Vagina (tissue), 2 donors: ENCODE measurements around the gene LPAR5. TPM values are rescaled to one million over a fixed set of nuclear protein-coding genes. Genes with fewer than 3 reads are reported as not detected.

Experiments used
- DNase-seq, 2 donors: peaks; one replicate each; pipeline ENCODE4 v3.0.0-alpha.2; 2017; ENCODE audit errors: extremely low spot score in 2 of 2
- H3K27ac ChIP-seq: fragments of 200-600 bp; sonication (generic); one replicate; pipeline ENCODE4 v1.5.1; 2019
- H3K27me3 ChIP-seq: fragments of 200-600 bp; sonication (generic); one replicate; pipeline ENCODE4 v1.5.1; 2019
- H3K36me3 ChIP-seq, 2 donors: fragments of 200-600 bp; sonication (generic); one replicate each; pipeline ENCODE4 v1.5.1; 2017 to 2019
- H3K4me1 ChIP-seq: fragments of 200-600 bp; sonication (generic); one replicate; pipeline ENCODE4 v1.5.1; 2019
- H3K4me3 ChIP-seq, 2 donors: fragments of 200-600 bp; sonication (generic); 1 replicate in 1 of 2; 2 replicates in 1 of 2; pipeline ENCODE4 v1.5.1; 2016 to 2019
- H3K9me3 ChIP-seq: fragments of 200-600 bp; sonication (generic); one replicate; pipeline ENCODE4 v1.5.1; 2019
- POLR2A ChIP-seq, 2 donors: fragments of 450-650 bp; IDR thresholded peaks; one replicate each; pipeline ENCODE4 v1.6.1; 2017; ENCODE audit warnings: antibody characterized with exemption in 2 of 2, mild to moderate bottlenecking in 2 of 2, moderate library complexity in 2 of 2
- POLR2AphosphoS5 ChIP-seq, 2 donors: sonication (generic); formaldehyde crosslinking; IDR thresholded peaks; one replicate each; pipeline ENCODE4 v1.9.0; 2017; ENCODE audit warnings: antibody characterized with exemption in 2 of 2, mild to moderate bottlenecking in 2 of 2, low read depth in 1 of 2; ENCODE audit not compliant: insufficient read depth in 1 of 2
- intact Hi-C: fragments of 100-400 bp; cut with DNase I; formaldehyde crosslinking; loops from one replicate; pipeline ENCODE4 v1.15.1; 2023
- total RNA-seq: library from RNA; depleted of rRNA; stranded (reverse); fragments of >200 nt; gene quantifications from one replicate; pipeline ENCODE4 v1.2.3, GENCODE V29; 2016
- TF ChIP-seq, protein P1 (sequence below), 3 experiments: fragments of 450-650 bp in 2 of 3; fragments of 200-600 bp in 1 of 3; sonication (generic) in 1 of 3; IDR thresholded peaks; one replicate each; pipeline ENCODE4 v1.5.1; 2017 to 2019; ENCODE audit warnings: antibody characterized with exemption in 3 of 3, mild to moderate bottlenecking in 2 of 3, moderate library complexity in 2 of 3

The LPAR5 gene
- total RNA-seq, 1 donor from 2014 or later = 7.4 TPM

DNA sequence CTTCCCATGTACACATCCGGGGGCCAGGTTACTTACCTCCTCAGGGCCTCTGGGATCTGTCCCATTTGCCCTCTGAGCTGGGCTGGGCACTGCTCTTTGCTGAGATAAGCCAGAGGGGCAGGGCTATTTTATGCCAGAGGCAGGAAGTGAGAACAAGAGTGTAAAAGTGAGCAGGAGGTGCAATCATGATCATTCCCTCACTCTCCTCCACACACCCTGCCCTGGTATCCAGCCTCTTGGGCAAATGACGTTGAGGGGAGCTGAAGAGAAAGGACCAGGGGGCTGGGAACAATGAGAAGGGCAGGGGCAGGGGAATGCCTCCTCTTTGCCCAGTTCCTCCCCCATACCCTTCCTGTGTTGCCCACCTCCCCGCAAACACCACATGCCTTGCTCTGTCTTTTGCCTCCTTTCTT lies 4.2 kb downstream of the LPAR5 start:
- H3K9me3 ChIP-seq = no peaks in the 10 kb centered on the region
- no peaks in the 10 kb centered on the region for H3K27me3 ChIP-seq
- H3K4me3 ChIP-seq = no peak overlapping the region
- peaks cover 9% of the 10 kb centered on the region for H3K4me1 ChIP-seq
- no peaks in the 10 kb centered on the region for H3K36me3 ChIP-seq
- TF ChIP-seq POLR2AphosphoS5 (IDR thresholded peaks at IDR 0.05; ENCODE audit: insufficient read depth in 1 of 2, low read depth in 1 of 2) (no peak), POLR2A (IDR thresholded peaks at IDR 0.05) (no peak)
- TF ChIP-seq, protein P1, sequence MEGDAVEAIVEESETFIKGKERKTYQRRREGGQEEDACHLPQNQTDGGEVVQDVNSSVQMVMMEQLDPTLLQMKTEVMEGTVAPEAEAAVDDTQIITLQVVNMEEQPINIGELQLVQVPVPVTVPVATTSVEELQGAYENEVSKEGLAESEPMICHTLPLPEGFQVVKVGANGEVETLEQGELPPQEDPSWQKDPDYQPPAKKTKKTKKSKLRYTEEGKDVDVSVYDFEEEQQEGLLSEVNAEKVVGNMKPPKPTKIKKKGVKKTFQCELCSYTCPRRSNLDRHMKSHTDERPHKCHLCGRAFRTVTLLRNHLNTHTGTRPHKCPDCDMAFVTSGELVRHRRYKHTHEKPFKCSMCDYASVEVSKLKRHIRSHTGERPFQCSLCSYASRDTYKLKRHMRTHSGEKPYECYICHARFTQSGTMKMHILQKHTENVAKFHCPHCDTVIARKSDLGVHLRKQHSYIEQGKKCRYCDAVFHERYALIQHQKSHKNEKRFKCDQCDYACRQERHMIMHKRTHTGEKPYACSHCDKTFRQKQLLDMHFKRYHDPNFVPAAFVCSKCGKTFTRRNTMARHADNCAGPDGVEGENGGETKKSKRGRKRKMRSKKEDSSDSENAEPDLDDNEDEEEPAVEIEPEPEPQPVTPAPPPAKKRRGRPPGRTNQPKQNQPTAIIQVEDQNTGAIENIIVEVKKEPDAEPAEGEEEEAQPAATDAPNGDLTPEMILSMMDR (IDR thresholded peaks at IDR 0.05) = no peak
- no peak overlapping the region for H3K27ac ChIP-seq
- no peak for DNase-seq
- intact Hi-C loops = no loop called here

DNA sequence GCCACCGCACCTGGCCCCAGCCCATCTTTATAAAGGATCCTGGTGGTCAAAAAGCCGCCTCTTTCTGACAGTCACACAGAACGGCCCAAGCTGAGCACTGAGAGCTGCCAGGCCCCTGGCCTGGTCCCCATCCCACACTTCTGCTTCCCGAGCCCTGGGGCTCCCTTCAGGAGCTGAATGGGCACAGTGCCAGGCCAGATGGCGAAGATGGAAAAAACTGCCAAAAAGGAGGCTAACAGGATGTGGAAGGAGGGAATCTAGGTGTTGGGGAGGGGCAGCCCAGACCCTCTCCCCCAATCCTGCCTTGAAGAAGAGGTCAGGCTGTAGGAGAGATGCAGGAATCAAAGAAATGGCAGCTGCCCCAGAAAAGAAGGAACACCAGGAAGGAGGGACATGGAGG lies 5.0 kb downstream of the LPAR5 start:
- DNase-seq = no peak
- no peaks in the 10 kb centered on the region for H3K9me3 ChIP-seq
- no peak for TF ChIP-seq POLR2AphosphoS5 (IDR thresholded peaks at IDR 0.05; ENCODE audit: insufficient read depth in 1 of 2, low read depth in 1 of 2)
- H3K27me3 ChIP-seq = no peaks in the 10 kb centered on the region
- no peak overlapping the region for H3K4me3 ChIP-seq
- no peaks in the 10 kb centered on the region for H3K36me3 ChIP-seq
- peaks cover 4% of the 10 kb centered on the region for H3K4me1 ChIP-seq
- no peak overlapping the region for H3K27ac ChIP-seq
- intact Hi-C loops = no loop called here

DNA sequence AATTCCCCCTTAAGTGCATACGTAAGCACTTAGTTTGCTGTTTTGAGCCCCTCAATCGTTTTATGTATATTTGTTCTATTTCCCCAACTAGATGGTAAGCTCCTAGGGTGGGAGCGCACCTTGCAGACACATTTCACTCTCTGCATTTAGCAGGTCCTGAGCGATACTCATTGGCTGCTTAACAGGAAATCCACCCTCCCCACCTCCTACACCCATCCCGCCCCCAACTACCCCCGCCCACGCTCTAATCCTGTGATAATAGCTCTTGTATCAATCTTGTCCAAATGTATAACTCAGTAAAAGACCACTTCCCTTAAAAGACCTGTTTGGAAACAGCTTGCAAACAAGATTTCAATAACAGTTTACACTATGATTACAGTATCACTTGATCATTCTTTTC lies 8.1 kb downstream of the LPAR5 start:
- intact Hi-C loops = no loop called here
- TF ChIP-seq, protein P1 (IDR thresholded peaks at IDR 0.05) = no peak
- TF ChIP-seq POLR2A (IDR thresholded peaks at IDR 0.05) (no peak), POLR2AphosphoS5 (IDR thresholded peaks at IDR 0.05; ENCODE audit: insufficient read depth in 1 of 2, low read depth in 1 of 2) (no peak)

DNA sequence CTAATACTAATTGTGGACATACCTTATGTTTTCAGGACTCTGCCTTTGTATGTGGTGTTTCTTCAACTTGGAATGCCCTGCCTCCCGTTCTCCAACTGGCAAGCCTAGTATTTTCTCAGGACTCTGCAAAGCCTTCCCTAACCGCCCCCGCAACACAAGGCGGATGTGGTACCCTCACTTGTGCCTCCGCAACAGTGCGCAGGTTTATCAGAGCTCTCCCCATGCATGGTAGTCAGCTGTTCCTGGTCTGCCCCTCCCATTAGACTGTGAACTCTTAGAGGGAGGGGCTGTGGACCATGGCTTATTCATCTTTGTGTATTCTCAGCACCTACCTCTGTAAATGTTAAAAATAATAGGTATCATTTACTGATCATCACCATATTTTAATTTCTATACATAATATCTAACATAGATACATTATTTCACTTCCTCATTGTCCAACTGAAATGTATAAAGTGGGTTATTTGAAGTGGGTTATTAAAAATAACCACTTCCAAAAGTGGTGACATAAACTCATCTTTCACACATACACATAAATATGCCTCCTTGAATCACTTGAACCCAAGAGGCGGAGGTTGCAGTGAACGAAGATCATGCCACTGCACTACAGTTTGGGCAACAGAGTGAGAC lies 9.0 kb downstream of the LPAR5 start:
- no peaks in the 10 kb centered on the region for H3K4me1 ChIP-seq
- no peak overlapping the region for H3K27ac ChIP-seq
- no peaks in the 10 kb centered on the region for H3K9me3 ChIP-seq
- H3K36me3 ChIP-seq = no peaks in the 10 kb centered on the region
- DNase-seq = no peak
- H3K4me3 ChIP-seq = no peak overlapping the region
- H3K27me3 ChIP-seq = no peaks in the 10 kb centered on the region
- TF ChIP-seq POLR2AphosphoS5 (IDR thresholded peaks at IDR 0.05; ENCODE audit: insufficient read depth in 1 of 2, low read depth in 1 of 2) = no peak
- no peak for TF ChIP-seq POLR2A (IDR thresholded peaks at IDR 0.05)
- TF ChIP-seq, protein P1 (IDR thresholded peaks at IDR 0.05) = no peak
- intact Hi-C loops = no loop called here

More for the DNA sequence above, 8.1 kb downstream of the LPAR5 start:
- Histone ChIP-seq H3K27me3 (no peaks in the 10 kb centered on the region), H3K4me3 (no peak overlapping the region), H3K4me1 (no peaks in the 10 kb centered on the region), H3K27ac (no peak overlapping the region), H3K9me3 (no peaks in the 10 kb centered on the region), H3K36me3 (no peaks in the 10 kb centered on the region)
- DNase-seq = no peak

DNA sequence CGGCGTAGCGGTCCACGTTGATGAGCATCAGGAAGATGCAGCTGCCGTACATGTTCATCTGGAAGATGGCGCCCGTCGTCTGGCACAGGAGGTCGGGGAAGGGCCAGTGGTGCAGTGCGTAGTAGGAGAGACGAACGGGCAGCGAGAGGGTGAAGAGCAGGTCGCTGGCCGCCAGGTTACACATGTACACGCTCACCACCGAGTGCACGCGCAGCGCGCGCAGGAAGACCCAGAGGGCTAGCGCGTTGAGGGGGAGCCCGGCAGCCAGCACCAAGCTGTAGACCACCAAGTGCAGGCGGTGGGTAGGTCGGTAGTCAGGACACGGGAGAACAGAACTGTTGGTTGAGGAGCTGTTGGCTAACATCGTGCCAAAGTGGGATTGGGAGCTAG lies 14.9 kb downstream of the LPAR5 start:
- H3K4me3 ChIP-seq = no peak overlapping the region
- H3K27me3 ChIP-seq = no peaks in the 10 kb centered on the region
- TF ChIP-seq, protein P1 (IDR thresholded peaks at IDR 0.05) = no peak
- TF ChIP-seq POLR2AphosphoS5 (IDR thresholded peaks at IDR 0.05; ENCODE audit: insufficient read depth in 1 of 2, low read depth in 1 of 2) = no peak
- TF ChIP-seq POLR2A (IDR thresholded peaks at IDR 0.05) = no peak
- H3K36me3 ChIP-seq = no peaks in the 10 kb centered on the region
- DNase-seq = no peak
- no peak overlapping the region for H3K27ac ChIP-seq
- H3K4me1 ChIP-seq = no peaks in the 10 kb centered on the region
- H3K9me3 ChIP-seq = no peaks in the 10 kb centered on the region
- intact Hi-C loops = no loop called here
